ENCODE results near the gene EIF1. TPM values are rescaled to one million over a fixed set of nuclear protein-coding genes. Genes with fewer than 3 reads are reported as not detected.
A peak's percentile ranks its signal among the peaks of the same experiment; 100 is the strongest.

EIF1 gene
- total and polyA plus RNA-seq, 2 donors from 2014 or later = 842 to 1,166 TPM

DNA sequence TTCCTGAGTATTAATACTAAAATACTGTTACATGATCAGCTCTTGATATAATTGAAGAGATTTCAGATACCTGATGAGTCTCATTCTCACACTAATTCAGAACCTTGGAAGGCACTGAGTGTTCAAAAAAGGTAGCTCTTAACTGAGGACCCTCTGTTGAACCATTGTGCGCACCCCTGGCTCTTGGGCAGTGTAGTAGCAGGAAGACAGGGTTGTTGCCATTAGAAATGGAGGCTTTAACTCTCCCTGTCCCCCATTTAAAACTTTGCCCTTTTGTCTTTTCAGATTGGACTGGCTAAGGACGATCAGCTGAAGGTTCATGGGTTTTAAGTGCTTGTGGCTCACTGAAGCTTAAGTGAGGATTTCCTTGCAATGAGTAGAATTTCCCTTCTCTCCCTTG lies 1.8 kb downstream of the EIF1 start:
- H3K9me3 ChIP-seq (ENCODE audit: control insufficient read depth in 2 of 3, insufficient read depth in 1 of 3, low read length in 3 of 3) = no peaks in the 10 kb centered on the region
- no peaks in the 10 kb centered on the region for H3K27me3 ChIP-seq (ENCODE audit: control insufficient read depth, insufficient read depth, low read length)
- intact Hi-C loops (cut with DNase I) = no loop called here
- H3K36me3 ChIP-seq (ENCODE audit: control insufficient read depth in 2 of 3, insufficient read depth in 3 of 3, low read length in 3 of 3) = peaks cover 25 to 43% (median 37%) of the 10 kb centered on the region in 3 donors
- FAIRE-seq = no peak
- no peak overlapping the region for H3K27ac ChIP-seq (ENCODE audit: low read depth in 2 of 2, low read length in 2 of 2)
- H3K4me3 ChIP-seq (ENCODE audit: low read length in 3 of 3) = peak overlapping the region in 2 of 3 donors; percentile 87 to 97
- peaks cover 4 to 15% (median 14%) of the 10 kb centered on the region in 3 donors for H3K4me1 ChIP-seq (ENCODE audit: control insufficient read depth in 2 of 3, insufficient read depth in 2 of 3, low read depth in 1 of 3, low read length in 3 of 3)
- TF ChIP-seq, protein P1, sequence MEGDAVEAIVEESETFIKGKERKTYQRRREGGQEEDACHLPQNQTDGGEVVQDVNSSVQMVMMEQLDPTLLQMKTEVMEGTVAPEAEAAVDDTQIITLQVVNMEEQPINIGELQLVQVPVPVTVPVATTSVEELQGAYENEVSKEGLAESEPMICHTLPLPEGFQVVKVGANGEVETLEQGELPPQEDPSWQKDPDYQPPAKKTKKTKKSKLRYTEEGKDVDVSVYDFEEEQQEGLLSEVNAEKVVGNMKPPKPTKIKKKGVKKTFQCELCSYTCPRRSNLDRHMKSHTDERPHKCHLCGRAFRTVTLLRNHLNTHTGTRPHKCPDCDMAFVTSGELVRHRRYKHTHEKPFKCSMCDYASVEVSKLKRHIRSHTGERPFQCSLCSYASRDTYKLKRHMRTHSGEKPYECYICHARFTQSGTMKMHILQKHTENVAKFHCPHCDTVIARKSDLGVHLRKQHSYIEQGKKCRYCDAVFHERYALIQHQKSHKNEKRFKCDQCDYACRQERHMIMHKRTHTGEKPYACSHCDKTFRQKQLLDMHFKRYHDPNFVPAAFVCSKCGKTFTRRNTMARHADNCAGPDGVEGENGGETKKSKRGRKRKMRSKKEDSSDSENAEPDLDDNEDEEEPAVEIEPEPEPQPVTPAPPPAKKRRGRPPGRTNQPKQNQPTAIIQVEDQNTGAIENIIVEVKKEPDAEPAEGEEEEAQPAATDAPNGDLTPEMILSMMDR (IDR thresholded peaks at IDR 0.05; ENCODE audit: borderline replicate concordance, extremely low read depth, insufficient read depth) = no peak
- no peak for DNase-seq
- H3K9ac ChIP-seq (ENCODE audit: low read length in 3 of 3) = peak overlapping the region in 1 of 3 donors; percentile 100

DNA sequence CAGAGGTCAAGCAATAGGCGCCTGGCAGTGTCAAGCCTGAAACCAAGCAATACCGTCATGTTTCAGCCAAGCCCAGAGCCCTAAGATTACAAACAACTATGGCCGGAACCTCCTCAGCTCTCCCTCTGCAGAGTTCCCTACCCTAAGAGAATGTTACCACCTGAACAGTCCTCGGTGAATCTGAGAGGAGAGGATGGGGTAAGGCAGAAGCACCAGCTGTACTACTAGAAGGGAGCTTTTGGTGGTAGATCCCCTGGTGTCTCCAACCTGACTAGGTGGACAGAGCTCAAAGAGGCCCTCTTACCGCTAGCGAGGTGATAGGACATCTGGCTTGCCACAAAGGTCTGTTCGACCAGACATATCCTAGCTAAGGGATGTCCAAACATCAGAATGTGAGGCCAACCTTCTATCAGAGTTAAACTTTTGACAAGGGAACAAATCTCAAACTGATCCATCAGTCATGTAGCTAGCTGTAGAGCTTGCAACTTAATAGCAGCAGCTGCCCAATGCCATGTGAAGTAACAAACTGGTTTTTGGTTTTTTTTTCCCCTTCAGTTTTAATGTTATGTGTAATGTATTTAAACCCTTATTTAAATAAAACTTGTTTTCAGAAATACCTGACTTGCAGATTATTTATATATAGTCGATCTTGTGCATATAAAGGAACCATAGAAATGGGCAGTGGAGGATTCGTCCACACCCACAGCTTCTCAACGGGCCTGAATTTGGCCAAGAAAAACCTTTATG lies 2.5 kb downstream of the EIF1 start:
- DNase-seq (no peak), FAIRE-seq (no peak)
- Histone ChIP-seq H3K36me3 (ENCODE audit: control insufficient read depth in 2 of 3, insufficient read depth in 3 of 3, low read length in 3 of 3) (peaks cover 25 to 43% (median 37%) of the 10 kb centered on the region in 3 donors), H3K9ac (ENCODE audit: low read length in 3 of 3) (no peak overlapping the region), H3K27ac (ENCODE audit: low read depth in 2 of 2, low read length in 2 of 2) (no peak overlapping the region), H3K27me3 (ENCODE audit: control insufficient read depth, insufficient read depth, low read length) (no peaks in the 10 kb centered on the region), H3K9me3 (ENCODE audit: control insufficient read depth in 2 of 3, insufficient read depth in 1 of 3, low read length in 3 of 3) (no peaks in the 10 kb centered on the region), H3K4me3 (ENCODE audit: low read length in 3 of 3) (peak overlapping the region in 1 of 3 donors; percentile 97), H3K4me1 (ENCODE audit: control insufficient read depth in 2 of 3, insufficient read depth in 2 of 3, low read depth in 1 of 3, low read length in 3 of 3) (peaks cover 4 to 17% (median 17%) of the 10 kb centered on the region in 3 donors)
- intact Hi-C loops (cut with DNase I) = no loop called here
- TF ChIP-seq, protein P1 (IDR thresholded peaks at IDR 0.05; ENCODE audit: borderline replicate concordance, extremely low read depth, insufficient read depth) = no peak

DNA sequence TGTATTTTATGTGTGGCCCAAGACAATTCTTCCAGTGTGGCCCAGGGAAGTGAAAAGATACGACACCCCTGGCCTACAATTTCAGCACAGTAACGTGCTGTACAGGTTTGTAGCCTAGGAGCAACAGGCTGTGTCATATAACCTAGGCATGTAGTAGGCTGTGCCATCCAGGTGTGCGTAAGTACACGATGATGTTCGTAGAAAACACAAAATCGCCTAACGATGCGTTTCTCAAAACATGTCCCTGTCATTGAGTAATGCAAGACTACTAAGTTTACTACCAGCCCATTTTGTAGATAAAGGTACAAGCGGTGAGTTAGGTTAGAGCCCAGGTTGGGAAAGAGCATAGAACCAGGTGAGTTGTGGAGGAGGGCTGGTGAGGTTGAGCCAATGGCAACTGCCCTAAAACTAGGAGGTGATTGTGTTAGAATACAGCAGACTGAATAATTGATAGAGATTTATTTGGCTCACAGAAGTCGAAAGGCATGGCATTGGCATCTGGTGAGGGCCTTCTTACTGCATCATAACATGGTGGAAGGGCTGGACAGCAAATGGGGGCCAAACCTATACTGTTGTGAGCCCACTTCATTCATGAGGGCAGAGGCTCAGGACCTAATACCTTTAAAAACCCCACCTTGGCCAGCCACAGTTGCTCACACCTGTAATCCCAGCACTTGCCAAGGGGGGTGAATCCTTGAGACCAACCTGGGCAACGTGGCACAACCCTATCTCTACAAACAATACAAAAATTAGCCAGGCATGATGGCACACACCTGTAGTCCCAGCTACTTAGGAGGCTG lies 4.2 kb downstream of the EIF1 start:
- intact Hi-C loops (cut with DNase I) = no loop called here
- Histone ChIP-seq H3K9me3 (ENCODE audit: control insufficient read depth in 2 of 3, insufficient read depth in 1 of 3, low read length in 3 of 3) (no peaks in the 10 kb centered on the region), H3K4me1 (ENCODE audit: control insufficient read depth in 2 of 3, insufficient read depth in 2 of 3, low read depth in 1 of 3, low read length in 3 of 3) (peaks cover 4 to 23% (median 19%) of the 10 kb centered on the region in 3 donors), H3K36me3 (ENCODE audit: control insufficient read depth in 2 of 3, insufficient read depth in 3 of 3, low read length in 3 of 3) (peaks cover 25 to 43% (median 37%) of the 10 kb centered on the region in 3 donors), H3K4me3 (ENCODE audit: low read length in 3 of 3) (no peak overlapping the region), H3K9ac (ENCODE audit: low read length in 3 of 3) (no peak overlapping the region), H3K27ac (ENCODE audit: low read depth in 2 of 2, low read length in 2 of 2) (no peak overlapping the region), H3K27me3 (ENCODE audit: control insufficient read depth, insufficient read depth, low read length) (no peaks in the 10 kb centered on the region)
- TF ChIP-seq, protein P1 (IDR thresholded peaks at IDR 0.05; ENCODE audit: borderline replicate concordance, extremely low read depth, insufficient read depth) = no peak
- no peak for FAIRE-seq
- no peak for DNase-seq
